Sciatic nerve (tissue), 2 donors: ENCODE measurements around the gene MIF. TPM values are rescaled to one million over a fixed set of nuclear protein-coding genes. Genes with fewer than 3 reads are reported as not detected.
"Not testable (repeated sequence)": the region's sequence is repeated elsewhere in the genome, so short reads cannot be mapped to it uniquely, and the experiment has no call there.

Experiments
- ATAC-seq: fragments of 200-7000 bp; cut with Tn5 transposase; one replicate; pipeline ENCODE4 v1.9.1; 2020; ENCODE audit warnings: mild to moderate bottlenecking, moderate library complexity
- DNase-seq: peaks from one replicate; pipeline ENCODE4 v3.0.0-alpha.2; 2020; ENCODE audit warnings: low spot score
- intact Hi-C: fragments of 100-400 bp; cut with DNase I; formaldehyde crosslinking; loops from one replicate; pipeline ENCODE4 v1.14.2; 2022
- total RNA-seq: library from RNA; stranded (reverse); fragmentation: NEBNext Ultra II Directional; extraction: Animal tissue kit (Norgen Biotek cat#: 25700); gene quantifications from one replicate; pipeline ENCODE4 v1.2.1, GENCODE V29; 2021
- donor health status: DM: no; HTN: no; CAD: no.
- donor health status: DM: no; HTN: no; CAD: no.

The MIF gene
- total RNA-seq, 1 donor from 2014 or later: 229 TPM

- ATAC-seq, intact Hi-C loops, DNase-seq: not testable (repeated sequence)
These were observed 29.6 kb upstream of the MIF start for GRCh38 chr22:23864499-23865154.

GRCh38 chr22:23868580-23868979, 25.6 kb upstream of the MIF start:
- DNase-seq (no peak), ATAC-seq (no peak)
- intact Hi-C loops: no loop called here

DNA sequence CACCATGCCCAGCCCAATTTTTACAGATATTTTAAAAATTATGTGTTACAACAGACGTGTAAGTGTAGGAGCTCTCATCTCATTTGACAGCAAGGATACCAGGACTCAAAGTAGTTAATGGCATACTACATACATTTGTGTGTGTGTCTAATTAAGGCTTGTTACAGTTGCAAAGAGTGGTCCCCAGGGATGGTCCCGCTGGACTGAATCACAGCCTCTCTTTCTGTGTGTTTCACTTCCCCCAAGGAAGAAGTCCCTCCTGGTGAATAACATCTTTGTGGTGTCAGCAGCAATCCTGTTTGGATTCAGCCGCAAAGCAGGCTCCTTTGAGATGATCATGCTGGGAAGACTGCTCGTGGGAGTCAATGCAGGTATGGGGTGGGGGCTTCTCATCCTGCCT, 19.3 kb upstream of the MIF start:
- no peak for ATAC-seq
- intact Hi-C loops: no loop called here
- no peak for DNase-seq

GRCh38 chr22:23875801-23876200, 18.4 kb upstream of the MIF start:
- DNase-seq (no peak), ATAC-seq (no peak)
- intact Hi-C loops: no loop called here

DNA sequence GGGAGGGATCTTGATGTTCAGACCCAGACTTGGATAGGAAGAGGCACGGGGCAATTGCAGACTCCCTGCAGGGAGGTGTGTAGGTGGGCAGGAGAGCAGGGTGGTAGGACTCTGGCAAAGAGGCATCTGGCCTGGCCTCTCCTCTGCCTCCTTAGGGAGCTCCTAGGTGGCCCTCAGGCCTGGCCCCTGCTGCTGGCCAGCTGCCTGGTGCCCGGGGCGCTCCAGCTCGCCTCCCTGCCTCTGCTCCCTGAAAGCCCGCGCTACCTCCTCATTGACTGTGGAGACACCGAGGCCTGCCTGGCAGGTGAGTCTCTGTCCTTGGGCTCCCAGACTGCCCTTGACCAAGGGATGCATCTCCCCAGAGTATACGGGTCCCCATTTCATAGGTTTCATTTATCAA, 16.6 kb upstream of the MIF start:
- intact Hi-C loops: no loop called here
- ATAC-seq (no peak), DNase-seq (no peak)

DNA sequence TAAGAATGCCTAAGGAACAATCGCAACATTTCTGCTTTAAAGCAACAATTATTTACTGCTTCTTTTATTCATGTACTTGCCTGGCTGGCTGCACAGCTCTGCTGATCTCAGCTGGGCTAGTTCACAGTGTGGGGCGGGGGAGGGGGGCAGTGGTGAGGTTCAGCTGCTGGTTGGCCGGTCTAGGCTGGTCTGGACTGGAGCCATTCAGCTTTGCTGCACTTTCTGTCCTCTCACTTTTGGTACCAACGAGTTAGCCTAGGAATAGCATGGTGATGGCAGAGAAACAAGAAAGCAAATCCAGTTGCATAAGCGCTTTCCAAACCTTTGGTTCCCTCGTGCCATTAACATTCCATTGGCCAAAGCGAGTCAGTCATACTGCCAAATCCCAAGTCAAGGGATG, 16.0 kb upstream of the MIF start:
- DNase-seq (no peak), ATAC-seq (no peak)
- intact Hi-C loops: no loop called here

DNA sequence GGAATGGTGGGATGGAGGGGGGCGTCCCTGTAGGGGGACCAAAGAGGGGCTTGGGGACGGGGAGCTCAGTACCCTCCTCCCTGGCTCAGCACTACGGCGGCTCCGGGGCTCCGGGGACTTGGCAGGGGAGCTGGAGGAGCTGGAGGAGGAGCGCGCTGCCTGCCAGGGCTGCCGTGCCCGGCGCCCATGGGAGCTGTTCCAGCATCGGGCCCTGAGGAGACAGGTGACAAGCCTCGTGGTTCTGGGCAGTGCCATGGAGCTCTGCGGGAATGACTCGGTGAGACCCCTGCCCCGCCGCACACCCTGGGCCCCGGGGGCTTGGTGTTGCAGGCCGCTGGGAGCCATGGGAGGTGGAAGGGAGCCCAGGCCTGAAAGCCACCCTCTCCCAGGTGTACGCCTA, 11.8 kb upstream of the MIF start:
- intact Hi-C loops: no loop called here
- DNase-seq (no peak), ATAC-seq (no peak)

DNA sequence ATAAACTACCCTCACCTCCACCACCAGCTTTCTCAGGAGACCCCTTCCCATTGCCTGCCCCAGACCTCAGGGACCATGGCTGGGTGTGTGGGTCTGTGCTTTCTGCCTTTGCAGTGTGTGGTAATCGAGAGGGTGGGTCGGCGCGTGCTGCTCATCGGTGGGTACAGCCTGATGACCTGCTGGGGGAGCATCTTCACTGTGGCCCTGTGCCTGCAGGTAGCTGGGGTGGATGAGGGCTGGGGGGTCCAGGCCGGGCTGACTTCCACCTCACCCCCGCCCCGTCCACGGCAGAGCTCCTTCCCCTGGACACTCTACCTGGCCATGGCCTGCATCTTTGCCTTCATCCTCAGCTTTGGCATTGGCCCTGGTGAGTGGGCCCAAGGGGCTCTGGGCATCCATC, 10.5 kb upstream of the MIF start:
- no peak for DNase-seq
- ATAC-seq: no peak
- intact Hi-C loops: no loop called here

DNA sequence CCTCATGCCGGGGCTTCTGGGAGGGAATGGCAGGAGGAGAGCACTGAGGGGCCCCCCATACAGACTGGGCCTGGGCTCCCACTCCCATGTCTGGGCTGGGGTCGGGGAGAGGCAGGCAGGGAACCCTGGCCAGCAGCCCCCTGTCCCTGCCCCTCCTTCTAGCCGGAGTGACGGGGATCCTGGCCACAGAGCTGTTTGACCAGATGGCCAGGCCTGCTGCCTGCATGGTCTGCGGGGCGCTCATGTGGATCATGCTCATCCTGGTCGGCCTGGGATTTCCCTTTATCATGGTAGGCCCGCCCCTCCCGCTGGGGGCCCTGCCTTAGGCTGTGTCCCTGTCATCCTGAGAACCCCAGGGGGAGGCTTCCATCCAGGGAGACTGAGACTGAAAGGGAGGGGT, 10.0 kb upstream of the MIF start:
- ATAC-seq (no peak), DNase-seq (no peak)
- intact Hi-C loops: no loop called here

DNA sequence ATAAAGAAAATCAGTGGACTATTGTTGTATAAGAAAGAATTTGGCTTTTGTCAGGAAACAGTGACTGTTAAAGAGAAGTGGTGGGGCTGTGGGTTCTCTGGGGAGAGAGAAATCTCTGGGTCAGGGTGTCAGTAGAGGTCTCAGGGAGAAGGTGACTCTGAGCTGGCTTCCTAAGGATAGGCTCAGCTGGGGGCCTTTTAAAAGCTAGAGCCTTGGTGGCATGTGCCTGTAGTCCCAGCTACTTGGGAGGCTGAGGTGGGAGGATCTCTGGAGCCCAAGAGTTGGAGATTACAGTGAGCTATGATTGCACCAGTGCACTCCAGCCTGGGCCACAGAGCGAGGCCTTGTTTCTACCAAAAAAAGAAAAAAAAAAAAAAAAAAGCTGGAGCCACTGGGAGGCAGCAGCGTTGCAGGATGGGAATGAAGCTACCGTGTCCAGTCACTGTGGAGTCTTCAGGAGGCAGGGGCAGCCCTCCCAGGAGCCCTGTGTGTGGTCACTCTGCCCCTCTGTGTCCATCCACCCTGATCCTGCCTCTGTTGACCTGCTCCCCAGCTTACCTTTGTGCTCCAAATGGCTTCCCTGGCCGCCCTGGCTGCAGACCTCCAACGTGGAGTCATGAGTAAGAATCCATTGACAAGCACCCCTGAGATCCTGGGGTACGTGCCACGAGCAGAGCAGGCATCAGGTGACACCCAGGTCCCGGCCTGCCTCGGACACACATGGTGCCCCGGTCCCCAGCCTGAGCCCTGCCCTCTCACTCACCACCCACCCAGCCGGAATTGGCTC, 5.4 kb upstream of the MIF start:
- intact Hi-C loops: no loop called here
- ATAC-seq (peak; percentile 24), DNase-seq (no peak)

GRCh38 chr22:23889620-23890019, 4.6 kb upstream of the MIF start:
- intact Hi-C loops: no loop called here
- ATAC-seq: no peak
- DNase-seq: no peak

- ATAC-seq: no peak
- intact Hi-C loops: no loop called here
- no peak for DNase-seq
These were observed 2.5 kb upstream of the MIF start for GRCh38 chr22:23891726-23892125.

GRCh38 chr22:23892130-23892529, 2.1 kb upstream of the MIF start:
- ATAC-seq (no peak), DNase-seq (no peak)
- intact Hi-C loops: no loop called here

DNA sequence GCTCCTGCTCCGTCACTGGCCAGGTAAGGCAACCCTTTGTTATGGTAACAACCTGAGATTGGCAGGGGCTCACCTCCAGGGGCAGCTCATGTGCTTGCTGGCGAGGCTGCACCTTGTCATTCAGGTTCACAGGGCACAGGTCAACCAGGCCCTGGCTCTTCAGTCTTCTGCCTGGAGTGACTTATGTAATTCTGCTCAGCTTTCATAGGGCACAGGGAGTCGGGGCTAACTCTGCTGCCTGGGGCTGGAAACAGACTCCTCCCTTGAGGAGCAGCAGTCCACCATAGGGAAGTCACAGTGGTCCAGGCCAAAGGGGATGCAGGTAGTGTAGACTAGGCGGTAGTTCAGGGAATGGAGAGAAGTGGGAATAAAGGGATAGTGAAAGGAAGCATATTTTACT, 1.5 kb upstream of the MIF start:
- ATAC-seq (no peak), DNase-seq (no peak)
- intact Hi-C loops: no loop called here

DNA sequence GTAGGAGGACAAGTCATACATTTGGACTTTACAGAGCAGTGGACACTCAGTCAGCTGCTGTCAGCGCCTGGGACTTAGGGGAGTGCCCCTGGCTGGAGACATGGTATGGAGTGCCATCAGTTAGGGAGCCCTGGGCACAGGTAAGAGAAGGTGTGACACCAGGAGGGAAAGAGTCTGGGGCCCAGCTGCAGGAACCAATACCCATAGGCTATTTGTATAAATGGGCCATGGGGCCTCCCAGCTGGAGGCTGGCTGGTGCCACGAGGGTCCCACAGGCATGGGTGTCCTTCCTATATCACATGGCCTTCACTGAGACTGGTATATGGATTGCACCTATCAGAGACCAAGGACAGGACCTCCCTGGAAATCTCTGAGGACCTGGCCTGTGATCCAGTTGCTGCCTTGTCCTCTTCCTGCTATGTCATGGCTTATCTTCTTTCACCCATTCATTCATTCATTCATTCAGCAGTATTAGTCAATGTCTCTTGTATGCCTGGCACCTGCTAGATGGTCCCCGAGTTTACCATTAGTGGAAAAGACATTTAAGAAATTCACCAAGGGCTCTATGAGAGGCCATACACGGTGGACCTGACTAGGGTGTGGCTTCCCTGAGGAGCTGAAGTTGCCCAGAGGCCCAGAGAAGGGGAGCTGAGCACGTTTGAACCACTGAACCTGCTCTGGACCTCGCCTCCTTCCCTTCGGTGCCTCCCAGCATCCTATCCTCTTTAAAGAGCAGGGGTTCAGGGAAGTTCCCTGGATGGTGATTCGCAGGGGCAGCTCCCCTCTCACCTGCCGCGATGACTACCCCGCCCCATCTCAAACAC, 850 bp upstream of the MIF start:
- intact Hi-C loops: no loop called here
- ATAC-seq (no peak), DNase-seq (no peak)

DNA sequence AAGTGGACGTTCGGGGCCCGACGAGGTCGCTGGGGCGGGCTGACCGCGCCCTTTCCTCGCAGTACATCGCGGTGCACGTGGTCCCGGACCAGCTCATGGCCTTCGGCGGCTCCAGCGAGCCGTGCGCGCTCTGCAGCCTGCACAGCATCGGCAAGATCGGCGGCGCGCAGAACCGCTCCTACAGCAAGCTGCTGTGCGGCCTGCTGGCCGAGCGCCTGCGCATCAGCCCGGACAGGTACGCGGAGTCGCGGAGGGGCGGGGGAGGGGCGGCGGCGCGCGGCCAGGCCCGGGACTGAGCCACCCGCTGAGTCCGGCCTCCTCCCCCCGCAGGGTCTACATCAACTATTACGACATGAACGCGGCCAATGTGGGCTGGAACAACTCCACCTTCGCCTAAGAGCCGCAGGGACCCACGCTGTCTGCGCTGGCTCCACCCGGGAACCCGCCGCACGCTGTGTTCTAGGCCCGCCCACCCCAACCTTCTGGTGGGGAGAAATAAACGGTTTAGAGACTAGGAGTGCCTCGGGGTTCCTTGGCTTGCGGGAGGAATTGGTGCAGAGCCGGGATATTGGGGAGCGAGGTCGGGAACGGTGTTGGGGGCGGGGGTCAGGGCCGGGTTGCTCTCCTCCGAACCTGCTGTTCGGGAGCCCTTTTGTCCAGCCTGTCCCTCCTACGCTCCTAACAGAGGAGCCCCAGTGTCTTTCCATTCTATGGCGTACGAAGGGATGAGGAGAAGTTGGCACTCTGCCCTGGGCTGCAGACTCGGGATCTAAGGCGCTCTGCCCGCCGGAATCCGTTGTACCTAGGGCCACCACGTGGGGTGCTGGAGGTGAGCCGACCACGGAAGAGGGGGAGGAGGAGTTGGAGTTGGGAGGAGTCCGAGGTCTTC, 771 bp downstream of the MIF start:
- intact Hi-C loops: no loop called here
- DNase-seq (peak; percentile 79), ATAC-seq (peak; percentile 56)

GRCh38 chr22:23895599-23896144, 1.5 kb downstream of the MIF start:
- ATAC-seq: no peak
- no peak for DNase-seq
- intact Hi-C loops: no loop called here

DNA sequence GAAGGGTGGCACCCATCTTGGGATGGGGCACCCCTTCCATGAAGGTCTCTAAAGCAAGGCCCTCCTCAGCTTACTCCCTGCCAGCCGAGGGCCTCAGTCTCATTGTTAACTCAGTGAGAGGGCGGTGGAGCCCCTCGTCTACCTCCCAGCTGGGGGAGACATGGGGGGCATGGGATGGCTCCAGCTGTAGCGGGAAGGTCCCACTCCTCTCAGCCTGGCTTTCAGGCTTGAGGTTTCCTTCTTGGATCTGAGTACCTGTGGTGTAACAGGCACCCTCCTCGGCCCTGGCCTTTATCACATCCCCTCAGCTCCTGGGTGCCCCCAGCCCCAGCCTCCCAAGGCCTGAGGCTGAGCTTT, 2.0 kb downstream of the MIF start:
- intact Hi-C loops: no loop called here
- DNase-seq (no peak), ATAC-seq (no peak)
